ENCODE measurements around the gene DAZAP1.

GRCh38 chr19:1422360-1422759 is 15.0 kb downstream of the DAZAP1 start:
- TF ChIP-seq CTCF (conservative IDR thresholded peaks at IDR 0.05; ENCODE audit: low read depth, low read length) (no peak), EZH2 (IDR thresholded peaks at IDR 0.05; ENCODE audit: borderline replicate concordance, low read depth, low read length, poor library complexity, severe bottlenecking) (no peak)
